Measurements from ENCODE around the gene CPE.
"Not testable (repeated sequence)": the region's sequence is repeated elsewhere in the genome, so short reads cannot be mapped to it uniquely, and the experiment has no call there.

Gene CPE

DNA sequence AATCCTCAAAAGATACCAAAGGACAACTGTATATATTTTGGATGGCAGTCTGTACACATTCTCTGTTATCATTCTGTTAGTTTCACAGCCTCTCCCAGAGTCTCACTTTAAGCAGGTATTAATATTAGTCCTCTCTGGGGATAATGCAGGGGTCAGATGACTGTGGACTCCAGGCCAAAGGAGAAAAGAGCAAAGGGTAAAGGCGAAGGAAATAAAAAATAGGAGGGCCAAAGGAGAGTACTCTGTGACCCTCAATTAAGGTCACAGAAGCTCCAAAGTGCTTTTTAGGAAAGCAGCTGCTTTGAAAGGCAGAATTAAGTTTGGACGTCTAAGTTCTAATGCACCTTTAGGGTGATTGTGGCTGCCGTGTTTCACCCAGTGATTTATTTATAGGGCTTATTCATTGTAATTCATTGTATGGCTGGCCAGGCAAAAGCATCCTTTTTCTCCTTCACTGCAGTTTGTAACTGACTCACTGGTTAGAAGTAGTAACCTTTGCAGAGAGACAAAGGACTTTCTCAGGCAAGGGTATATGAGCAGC lies 43.6 kb upstream of the CPE start:
- H3K4me3 ChIP-seq (ENCODE audit: control insufficient read depth, low read depth, low read length), result no peak overlapping the region
- TF ChIP-seq, protein P1, sequence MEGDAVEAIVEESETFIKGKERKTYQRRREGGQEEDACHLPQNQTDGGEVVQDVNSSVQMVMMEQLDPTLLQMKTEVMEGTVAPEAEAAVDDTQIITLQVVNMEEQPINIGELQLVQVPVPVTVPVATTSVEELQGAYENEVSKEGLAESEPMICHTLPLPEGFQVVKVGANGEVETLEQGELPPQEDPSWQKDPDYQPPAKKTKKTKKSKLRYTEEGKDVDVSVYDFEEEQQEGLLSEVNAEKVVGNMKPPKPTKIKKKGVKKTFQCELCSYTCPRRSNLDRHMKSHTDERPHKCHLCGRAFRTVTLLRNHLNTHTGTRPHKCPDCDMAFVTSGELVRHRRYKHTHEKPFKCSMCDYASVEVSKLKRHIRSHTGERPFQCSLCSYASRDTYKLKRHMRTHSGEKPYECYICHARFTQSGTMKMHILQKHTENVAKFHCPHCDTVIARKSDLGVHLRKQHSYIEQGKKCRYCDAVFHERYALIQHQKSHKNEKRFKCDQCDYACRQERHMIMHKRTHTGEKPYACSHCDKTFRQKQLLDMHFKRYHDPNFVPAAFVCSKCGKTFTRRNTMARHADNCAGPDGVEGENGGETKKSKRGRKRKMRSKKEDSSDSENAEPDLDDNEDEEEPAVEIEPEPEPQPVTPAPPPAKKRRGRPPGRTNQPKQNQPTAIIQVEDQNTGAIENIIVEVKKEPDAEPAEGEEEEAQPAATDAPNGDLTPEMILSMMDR (IDR thresholded peaks at IDR 0.05; ENCODE audit: control insufficient read depth, insufficient read depth, low read depth, low read length, missing control alignments), result no peak
- no peak for DNase-seq (ENCODE audit: low read depth)

DNA sequence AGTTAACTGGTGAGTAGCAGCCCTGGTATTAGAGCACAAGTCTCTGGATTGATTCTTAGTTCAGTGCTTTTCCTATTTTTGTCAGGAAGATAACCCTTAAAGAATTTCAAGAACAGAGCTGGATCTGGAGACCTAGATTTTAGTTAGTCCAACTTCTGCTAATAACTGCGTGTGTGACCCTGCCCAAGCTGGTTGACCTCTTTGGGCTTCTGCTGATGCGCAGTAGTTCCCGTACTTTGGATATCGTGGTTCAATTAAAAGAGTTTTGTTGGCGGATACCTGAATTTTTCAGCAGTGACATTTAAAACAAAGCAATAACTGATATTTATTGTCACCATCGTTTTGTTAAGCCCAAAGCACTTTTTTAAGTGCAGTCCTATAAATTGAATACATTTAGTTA lies 42.1 kb upstream of the CPE start:
- no peak overlapping the region for H3K4me3 ChIP-seq (ENCODE audit: control insufficient read depth, low read depth, low read length)
- no peak for DNase-seq (ENCODE audit: low read depth)
- TF ChIP-seq, protein P1 (IDR thresholded peaks at IDR 0.05; ENCODE audit: control insufficient read depth, insufficient read depth, low read depth, low read length, missing control alignments), result no peak

DNA sequence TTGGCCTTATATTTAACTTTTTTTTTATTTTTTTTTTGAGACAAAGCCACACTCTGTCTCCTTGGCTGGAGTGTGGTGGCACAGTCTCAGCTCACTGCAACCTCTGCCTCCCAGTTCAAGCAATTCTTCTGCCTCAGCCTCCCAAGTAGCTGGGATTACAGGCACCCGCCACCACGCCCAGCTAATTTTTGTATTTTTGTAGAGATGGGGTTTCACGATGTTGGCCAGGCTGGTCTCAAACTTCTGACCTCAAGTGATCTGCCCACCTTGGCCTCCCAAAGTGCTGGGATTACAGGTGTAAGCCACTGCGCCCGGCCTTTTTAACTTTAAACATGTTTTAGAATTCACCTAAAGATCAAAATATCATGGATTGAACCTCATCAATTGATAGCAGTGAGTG lies 36.5 kb upstream of the CPE start:
- H3K4me3 ChIP-seq (ENCODE audit: control insufficient read depth, low read depth, low read length); DNase-seq (ENCODE audit: low read depth): not testable (repeated sequence)

DNA sequence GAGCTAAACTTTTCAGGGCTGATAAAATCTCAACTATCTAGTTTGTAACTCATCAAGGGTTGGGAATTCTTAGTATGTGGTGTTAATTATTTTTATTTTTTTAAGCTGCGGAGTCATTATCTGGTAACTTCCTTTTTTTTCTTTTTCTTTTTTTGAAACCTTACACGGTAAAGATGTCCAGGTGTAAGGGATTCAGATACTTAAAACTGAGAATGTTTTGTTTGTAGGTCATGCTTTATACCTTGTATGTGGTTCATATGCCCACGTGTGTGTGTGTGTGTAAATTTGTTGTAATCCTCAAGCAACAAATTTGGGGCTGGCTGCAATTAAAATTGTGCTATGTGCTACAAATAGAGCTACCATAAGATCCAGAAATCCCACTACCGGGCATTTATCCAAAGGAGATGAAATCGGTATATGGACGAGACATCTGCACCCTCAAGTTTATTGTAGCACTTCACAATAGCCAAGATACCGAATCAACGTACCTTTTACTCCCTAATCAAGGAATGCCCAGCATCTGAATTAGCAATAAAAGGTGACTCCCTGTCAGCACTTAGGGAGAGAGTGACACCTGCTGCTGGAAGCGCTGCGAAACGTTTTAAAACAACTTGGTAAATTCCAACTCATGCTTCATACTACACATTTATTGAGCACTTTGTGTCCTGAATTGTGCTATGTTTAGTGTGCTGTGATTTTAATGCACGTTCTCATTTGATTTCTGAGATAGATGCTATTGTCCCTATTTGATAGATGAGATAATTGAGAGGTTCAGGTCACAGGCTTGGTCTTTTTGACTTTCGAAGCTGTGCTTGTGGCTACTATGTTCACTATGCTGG lies 35.2 kb upstream of the CPE start:
- no peak for DNase-seq (ENCODE audit: low read depth)
- TF ChIP-seq, protein P1 (IDR thresholded peaks at IDR 0.05; ENCODE audit: control insufficient read depth, insufficient read depth, low read depth, low read length, missing control alignments), result peak; percentile 40
- H3K4me3 ChIP-seq (ENCODE audit: control insufficient read depth, low read depth, low read length), result no peak overlapping the region

DNA sequence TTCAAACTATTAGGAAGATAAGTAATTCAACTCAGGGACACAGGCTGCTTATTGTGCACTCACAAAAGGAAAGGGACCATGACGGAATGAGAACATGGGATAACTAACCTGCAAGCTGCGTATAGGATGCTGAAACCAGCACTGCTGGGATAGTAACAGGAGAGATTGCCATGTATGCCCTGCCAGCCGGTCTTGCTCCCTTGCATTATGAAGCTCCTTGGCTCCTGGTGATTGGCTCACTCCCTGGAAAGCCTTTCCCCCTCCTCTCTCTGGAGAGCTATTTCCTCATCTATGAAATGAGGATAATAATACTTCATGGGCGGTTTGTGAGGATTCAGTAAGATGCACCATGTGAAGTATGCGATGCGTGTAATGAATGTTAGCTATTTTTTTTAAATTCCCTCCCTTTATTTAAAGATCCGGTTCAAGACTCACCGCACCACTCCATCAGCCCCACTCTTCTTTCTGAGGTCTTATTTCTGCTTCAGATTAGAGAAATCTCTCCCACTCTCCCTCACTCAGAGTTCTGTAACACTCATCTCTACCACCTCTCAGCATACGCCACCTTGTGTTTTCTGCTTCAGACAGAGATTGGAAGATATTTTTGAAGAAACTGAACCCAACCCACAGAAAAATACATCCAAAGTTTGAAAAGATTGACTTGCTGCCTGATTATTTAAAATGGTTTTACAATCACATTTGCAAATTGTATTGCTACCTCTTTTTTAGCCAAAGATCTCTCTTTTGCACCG lies 33.0 kb upstream of the CPE start:
- no peak for DNase-seq (ENCODE audit: low read depth)

DNA sequence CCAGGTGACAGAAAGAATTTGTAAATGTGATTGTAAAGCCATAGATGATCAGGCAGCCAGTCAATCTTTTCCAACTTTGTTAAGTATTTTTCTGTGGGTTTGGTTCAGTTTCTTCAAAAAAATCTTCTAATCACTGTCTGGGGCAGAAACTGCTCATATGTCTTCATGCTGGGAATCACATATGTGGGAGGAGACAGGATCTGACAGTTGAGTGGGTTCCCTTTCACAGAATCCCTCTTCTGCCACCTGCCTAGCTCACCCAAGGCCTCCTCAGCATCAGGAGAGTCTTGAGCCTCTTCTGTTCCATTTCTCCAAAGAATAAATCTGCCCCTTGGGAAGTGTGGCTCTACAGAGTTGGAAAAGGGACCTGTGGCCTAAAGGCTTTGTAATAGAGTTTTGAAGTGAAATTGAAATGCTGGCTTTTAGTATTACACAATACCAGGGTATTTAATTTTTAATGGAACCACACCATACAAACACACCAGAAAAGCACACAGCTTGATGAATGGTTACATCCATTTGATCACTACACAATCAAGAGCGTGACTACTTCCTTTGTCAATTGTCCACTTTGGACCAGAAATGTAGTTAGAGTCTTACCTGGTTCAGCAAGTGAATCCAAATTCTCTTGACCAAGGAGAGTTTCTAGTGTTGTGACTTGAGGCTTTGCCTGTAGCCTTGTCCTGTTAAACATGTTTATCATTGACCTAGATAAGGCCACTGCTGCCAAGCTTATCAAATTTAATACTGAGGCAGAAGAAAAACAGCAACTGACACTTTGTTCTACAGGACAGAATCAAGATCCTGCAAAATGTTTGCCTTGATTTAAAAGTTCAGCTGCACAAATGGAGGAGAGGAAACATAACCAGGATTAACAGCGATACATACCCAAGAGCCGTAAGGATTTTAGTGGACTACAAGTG lies 30.9 kb upstream of the CPE start:
- DNase-seq (ENCODE audit: low read depth), result no peak
- TF ChIP-seq, protein P1 (IDR thresholded peaks at IDR 0.05; ENCODE audit: control insufficient read depth, insufficient read depth, low read depth, low read length, missing control alignments), result no peak
- no peak overlapping the region for H3K4me3 ChIP-seq (ENCODE audit: control insufficient read depth, low read depth, low read length)

More for the DNA sequence above, 33.0 kb upstream of the CPE start:
- H3K4me3 ChIP-seq (ENCODE audit: control insufficient read depth, low read depth, low read length), result no peak overlapping the region
- TF ChIP-seq, protein P1 (IDR thresholded peaks at IDR 0.05; ENCODE audit: control insufficient read depth, insufficient read depth, low read depth, low read length, missing control alignments), result peak; percentile 21

Measured in AG09309 (cell line).